Stimulated activated CD4-positive, alpha-beta T cell treated with anti-CD3 and anti-CD28 coated beads, Interleukin-4, amount 100 ng/mL, for 24 hours (primary cell): Measurements from ENCODE around the gene GARRE1.

Experiments used
- DNase-seq: peaks from one replicate; pipeline ENCODE4 v3.0.0-alpha.2; 2020

GARRE1 gene

DNA sequence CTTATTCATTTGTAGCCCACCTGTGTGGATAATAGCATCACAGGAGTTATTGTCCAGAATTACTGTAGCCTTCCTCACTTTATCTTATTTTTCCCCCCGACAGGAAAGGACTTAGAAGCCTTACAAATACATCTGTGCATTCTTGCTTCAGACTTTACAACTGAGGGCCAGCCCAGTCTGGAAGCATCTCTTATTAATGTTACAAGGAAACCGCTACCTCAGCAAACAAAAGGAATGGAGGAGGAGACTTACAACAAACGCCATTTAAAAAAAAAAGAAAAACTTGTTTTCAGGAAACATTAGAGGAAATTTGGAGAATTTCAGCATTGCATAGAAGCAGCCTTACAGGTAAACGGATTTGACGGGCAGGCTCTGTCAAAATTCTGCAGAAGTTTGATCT lies 45.2 kb downstream of the GARRE1 start:
- no peak for DNase-seq

DNA sequence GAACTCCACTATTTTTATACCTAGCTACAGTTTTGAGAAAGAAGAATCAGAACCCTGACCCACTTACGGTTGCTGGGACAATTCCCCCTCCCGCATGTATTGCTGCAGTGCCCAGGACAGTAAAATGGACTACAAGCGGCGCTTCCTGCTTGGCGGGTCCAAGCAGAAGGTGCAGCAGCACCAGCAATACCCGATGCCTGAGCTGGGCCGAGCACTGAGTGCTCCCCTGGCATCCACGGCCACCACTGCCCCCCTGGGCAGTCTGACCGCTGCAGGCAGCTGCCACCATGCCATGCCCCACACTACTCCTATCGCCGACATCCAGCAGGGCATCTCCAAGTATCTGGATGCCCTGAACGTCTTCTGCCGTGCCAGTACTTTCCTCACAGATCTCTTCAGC lies 46.0 kb downstream of the GARRE1 start:
- no peak for DNase-seq

DNA sequence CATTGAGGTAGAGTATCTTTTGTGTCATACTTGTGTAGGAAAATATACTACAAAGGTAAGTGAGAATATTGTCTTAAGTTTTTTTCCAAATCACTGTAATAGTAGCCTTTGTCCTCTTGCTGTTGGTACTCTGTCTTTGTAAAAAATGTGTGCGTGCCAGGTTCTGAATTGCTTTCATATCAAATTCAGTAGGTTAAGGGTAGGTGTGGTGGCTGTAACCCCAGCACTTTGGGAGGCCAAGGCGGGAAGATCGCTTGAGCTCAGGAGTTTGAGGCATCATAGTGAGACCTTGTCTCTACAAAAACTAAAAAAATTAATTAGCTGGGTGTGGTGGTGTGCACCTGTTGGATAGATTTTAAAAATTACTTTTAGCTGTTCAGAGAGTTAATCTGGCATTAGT lies 46.6 kb downstream of the GARRE1 start:
- no peak for DNase-seq
